Activated B cell treated with CpG ODN at 0.5 μM for 24 hours (primary cell): ENCODE measurements around the gene NFIA. TPM values are rescaled to one million over a fixed set of nuclear protein-coding genes. Genes with fewer than 3 reads are reported as not detected.

Experiments used
- ATAC-seq: fragments of 200-7000 bp; cut with Tn5 transposase; one replicate; pipeline ENCODE4 v1.10.0; 2021; ENCODE audit warnings: low read depth, mild to moderate bottlenecking, moderate library complexity
- CTCF ChIA-PET: fragments of 350-600 bp; sonication (Branson Sonifier 250); formaldehyde crosslinking; loops from one replicate; lab custom pipeline; 2021; ENCODE audit warnings: antibody characterized with exemption; lab: Charles Lee
- POLR2A ChIA-PET: fragments of 350-600 bp; sonication (Branson Sonifier 250); formaldehyde crosslinking; loops from one replicate; lab custom pipeline; 2021; ENCODE audit warnings: antibody characterized with exemption; lab: Charles Lee
- DNase-seq: peaks from one replicate; pipeline ENCODE4 v3.0.0; 2022
- H3K27ac Mint-ChIP-seq: one replicate; pipeline ENCODE4 v1.8.0; 2020; ENCODE audit warnings: mixed read lengths
- H3K27me3 Mint-ChIP-seq: one replicate; pipeline ENCODE4 v1.8.0; 2021; ENCODE audit warnings: mixed read lengths
- H3K36me3 Mint-ChIP-seq: one replicate; pipeline ENCODE4 v1.8.0; 2021; ENCODE audit warnings: low read depth, mixed read lengths
- H3K4me1 Mint-ChIP-seq: one replicate; pipeline ENCODE4 v1.8.0; 2021; ENCODE audit warnings: mixed read lengths
- H3K4me3 Mint-ChIP-seq: one replicate; pipeline ENCODE4 v1.8.0; 2020; ENCODE audit warnings: mild to moderate bottlenecking, mixed read lengths
- H3K9me3 Mint-ChIP-seq: one replicate; pipeline ENCODE4 v1.8.0; 2020; ENCODE audit warnings: mixed read lengths
- CTCF ChIP-seq: fragments of 200-600 bp; IDR thresholded peaks from one replicate; pipeline ENCODE4 v1.8.0; 2022; ENCODE audit warnings: antibody characterized with exemption, mild to moderate bottlenecking
- intact Hi-C: fragments of 100-400 bp; cut with micrococcal nuclease; formaldehyde crosslinking; loops from one replicate; pipeline ENCODE4 v1.15.1; 2024
- total RNA-seq: library from RNA; stranded (reverse); gene quantifications from 2 replicates; pipeline ENCODE4 v1.2.3, GENCODE V29; 2022

The NFIA gene
- total RNA-seq, 1 donor from 2014 or later: 0.13 TPM

GRCh38 chr1:61368876-61369275, 286.5 kb downstream of the NFIA start:
- H3K27me3 Mint-ChIP-seq: no peaks in the 10 kb centered on the region

GRCh38 chr1:61370177-61370912, 288.0 kb downstream of the NFIA start:
- intact Hi-C loops: no loop called here
- TF ChIP-seq CTCF: no peak
- ChIA-PET CTCF (no interaction called here), POLR2A (no interaction called here)
- no peaks in the 10 kb centered on the region for H3K36me3 Mint-ChIP-seq
- no peak for ATAC-seq
- H3K27me3 Mint-ChIP-seq: no peaks in the 10 kb centered on the region
- no peak for DNase-seq
- H3K4me3 Mint-ChIP-seq: no peak overlapping the region
- H3K27ac Mint-ChIP-seq: no peak overlapping the region
- no peaks in the 10 kb centered on the region for H3K4me1 Mint-ChIP-seq
- no peaks in the 10 kb centered on the region for H3K9me3 Mint-ChIP-seq

More at GRCh38 chr1:61368876-61369275, 286.5 kb downstream of the NFIA start:
- ChIA-PET POLR2A (no interaction called here), CTCF (no interaction called here)
- intact Hi-C loops: no loop called here
- H3K4me3 Mint-ChIP-seq: no peak overlapping the region
- H3K9me3 Mint-ChIP-seq: no peaks in the 10 kb centered on the region
- TF ChIP-seq CTCF: no peak
- no peak for DNase-seq
- H3K36me3 Mint-ChIP-seq: no peaks in the 10 kb centered on the region
- no peaks in the 10 kb centered on the region for H3K4me1 Mint-ChIP-seq
- no peak overlapping the region for H3K27ac Mint-ChIP-seq
- ATAC-seq: no peak

GRCh38 chr1:61370913-61371279, 288.5 kb downstream of the NFIA start:
- H3K4me3 Mint-ChIP-seq: no peak overlapping the region
- ATAC-seq (no peak), DNase-seq (no peak)
- POLR2A ChIA-PET: no interaction called here
- intact Hi-C loops: no loop called here
- no peaks in the 10 kb centered on the region for H3K4me1 Mint-ChIP-seq
- H3K9me3 Mint-ChIP-seq: no peaks in the 10 kb centered on the region
- H3K36me3 Mint-ChIP-seq: no peaks in the 10 kb centered on the region
- CTCF ChIA-PET: no interaction called here
- no peak overlapping the region for H3K27ac Mint-ChIP-seq
- TF ChIP-seq CTCF: no peak
- H3K27me3 Mint-ChIP-seq: no peaks in the 10 kb centered on the region

GRCh38 chr1:61372944-61373343, 290.6 kb downstream of the NFIA start:
- ChIA-PET POLR2A (no interaction called here), CTCF (interaction anchor here (0.7 kb wide), 1 partner anchor 323 kb away, joined by 3 read pairs; no protein-coding TSS in a partner anchor)
- ATAC-seq: no peak

GRCh38 chr1:61374156-61374555, 291.8 kb downstream of the NFIA start:
- H3K4me1 Mint-ChIP-seq: no peaks in the 10 kb centered on the region
- TF ChIP-seq CTCF: no peak
- ChIA-PET POLR2A (no interaction called here), CTCF (no interaction called here)
- H3K36me3 Mint-ChIP-seq: no peaks in the 10 kb centered on the region
- no peaks in the 10 kb centered on the region for H3K9me3 Mint-ChIP-seq
- H3K27me3 Mint-ChIP-seq: no peaks in the 10 kb centered on the region
- intact Hi-C loops: no loop called here
- H3K4me3 Mint-ChIP-seq: no peak overlapping the region
- DNase-seq (no peak), ATAC-seq (no peak)
- H3K27ac Mint-ChIP-seq: no peak overlapping the region

More at GRCh38 chr1:61372944-61373343, 290.6 kb downstream of the NFIA start:
- no peak overlapping the region for H3K4me3 Mint-ChIP-seq
- H3K27me3 Mint-ChIP-seq: no peaks in the 10 kb centered on the region
- no peaks in the 10 kb centered on the region for H3K4me1 Mint-ChIP-seq
- no peak for TF ChIP-seq CTCF
- DNase-seq: no peak
- no peaks in the 10 kb centered on the region for H3K9me3 Mint-ChIP-seq
- H3K27ac Mint-ChIP-seq: no peak overlapping the region
- intact Hi-C loops: no loop called here
- no peaks in the 10 kb centered on the region for H3K36me3 Mint-ChIP-seq
